Measurements from ENCODE around the gene WRAP53.
A peak's percentile ranks its signal among the peaks of the same experiment; 100 is the strongest.
"Not testable (repeated sequence)": the region's sequence is repeated elsewhere in the genome, so short reads cannot be mapped to it uniquely, and the experiment has no call there.

The WRAP53 gene

GRCh38 chr17:7687908-7688807 lies at the start of gene WRAP53:
Gene WRAP53, plus strand, starts transcription at chr17:7688477. Its CDS starts 172 bp downstream, at chr17:7688649.
- peak; percentile 98 for DNase-seq

GRCh38 chr17:7640783-7641182 lies 47.5 kb upstream of the WRAP53 start:
- no peak for DNase-seq

- DNase-seq = not testable (repeated sequence)
Measured at GRCh38 chr17:7641635-7642034, 46.6 kb upstream of the WRAP53 start.

GRCh38 chr17:7644775-7645174 lies 43.5 kb upstream of the WRAP53 start:
- DNase-seq = no peak

- DNase-seq = no peak
Measured at GRCh38 chr17:7646457-7646856, 41.8 kb upstream of the WRAP53 start.

- DNase-seq = no peak
Measured at GRCh38 chr17:7647018-7647417, 41.3 kb upstream of the WRAP53 start.

GRCh38 chr17:7650509-7651096 lies 37.7 kb upstream of the WRAP53 start, which contains the start of gene ATP1B2:
Gene ATP1B2, plus strand, starts transcription at chr17:7650926. Its CDS starts 593 bp downstream, at chr17:7651519.
- DNase-seq = peak; percentile 72

GRCh38 chr17:7651097-7651664 lies 37.1 kb upstream of the WRAP53 start:
- DNase-seq = no peak

GRCh38 chr17:7651665-7652387 lies 36.5 kb upstream of the WRAP53 start:
- peak; percentile 60 for DNase-seq

GRCh38 chr17:7652388-7653356 lies 35.6 kb upstream of the WRAP53 start:
- DNase-seq = peak; percentile 29

- no peak for DNase-seq
Measured at GRCh38 chr17:7654832-7655540, 33.3 kb upstream of the WRAP53 start.

GRCh38 chr17:7655541-7655840 lies 32.8 kb upstream of the WRAP53 start:
- DNase-seq = no peak

- peak; percentile 74 for DNase-seq
Measured at GRCh38 chr17:7656958-7657609, 31.2 kb upstream of the WRAP53 start.

GRCh38 chr17:7667656-7668406 lies 20.4 kb upstream of the WRAP53 start:
- peak; percentile 77 for DNase-seq

- DNase-seq = no peak
Measured at GRCh38 chr17:7668482-7668881, 19.8 kb upstream of the WRAP53 start.

- DNase-seq = no peak
Measured at GRCh38 chr17:7673239-7673638, 15.0 kb upstream of the WRAP53 start.

- DNase-seq = no peak
Measured at GRCh38 chr17:7674934-7675333, 13.3 kb upstream of the WRAP53 start.

GRCh38 chr17:7676533-7676932 lies 11.7 kb upstream of the WRAP53 start:
- no peak for DNase-seq

- DNase-seq = no peak
Measured at GRCh38 chr17:7677388-7678067, 10.7 kb upstream of the WRAP53 start.
